NCI-H146 treated with DMSO at 0.1 percent for 48 hours (cell line): Measurements from ENCODE around the gene COPS8.

Experiments
- DNase-seq: peaks from one replicate; lab custom pipeline; 2025; ENCODE audit not compliant: unreplicated experiment; lab: John Stamatoyannopoulos, UW

COPS8 gene

GRCh38 chr2:237130562-237131421 is 45.1 kb downstream of the COPS8 start:
- no peak for DNase-seq

GRCh38 chr2:237131749-237132533 is 46.3 kb downstream of the COPS8 start:
- DNase-seq, result no peak

DNA sequence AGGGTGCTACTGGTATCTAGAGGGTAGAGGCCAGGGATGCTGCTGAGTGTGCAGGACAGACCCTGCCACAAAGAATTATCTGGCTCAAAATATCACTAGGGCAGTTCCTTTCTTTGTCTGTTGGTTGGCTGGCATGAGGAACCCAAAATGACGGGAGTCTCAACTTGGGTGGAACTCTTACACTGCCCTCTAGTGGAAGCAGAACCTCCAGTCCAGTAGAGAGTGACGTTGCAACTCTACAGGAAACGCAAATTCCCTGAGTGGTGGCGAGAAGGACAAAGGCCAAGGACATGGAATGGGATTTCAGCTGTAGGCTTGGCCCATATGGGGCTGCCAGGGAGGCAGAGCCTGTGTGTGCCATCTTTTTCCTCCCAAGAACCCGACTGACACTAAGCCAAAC is 47.1 kb downstream of the COPS8 start:
- no peak for DNase-seq

DNA sequence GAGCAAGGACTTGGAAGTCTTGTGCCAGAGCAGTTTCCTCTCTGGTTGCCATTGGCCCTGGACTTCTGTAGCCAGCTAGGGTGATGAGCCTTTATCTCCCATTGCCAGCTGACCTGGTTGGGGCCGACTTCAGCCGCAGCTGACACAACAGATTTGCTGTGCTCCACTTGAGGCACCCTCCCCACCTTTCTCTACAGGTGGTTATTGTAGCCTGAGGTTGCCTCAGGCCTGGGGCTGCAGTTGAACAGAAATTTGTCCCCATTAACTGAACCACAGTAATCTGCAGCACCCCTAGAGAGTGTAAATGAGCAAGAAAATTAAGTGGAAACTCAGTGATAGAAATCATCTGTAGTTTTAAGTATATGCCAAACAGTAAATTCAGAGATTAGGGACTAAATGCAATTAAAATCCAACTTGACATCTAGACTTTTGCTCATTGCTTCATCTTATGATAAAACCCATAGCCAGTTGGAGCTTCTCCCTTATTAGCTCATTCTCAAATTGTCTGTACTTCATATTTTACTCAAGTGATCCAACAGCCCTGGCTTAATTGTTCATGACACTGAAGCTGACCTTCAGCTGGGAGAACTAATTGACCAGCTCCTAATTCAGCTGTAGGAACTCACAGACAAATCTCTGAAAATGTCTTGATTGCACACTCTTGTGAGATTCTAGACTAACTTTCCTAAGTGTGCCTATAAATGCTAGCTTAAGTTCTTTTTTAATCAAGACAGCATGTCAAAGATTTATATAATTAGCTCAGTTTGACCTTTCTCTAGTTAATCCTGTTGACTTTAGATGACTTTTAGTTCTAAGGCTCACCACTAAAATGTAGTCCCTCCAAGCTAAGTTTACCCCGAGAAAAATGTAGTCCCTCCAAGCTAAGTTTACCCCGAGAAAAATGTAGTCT is 48.9 kb downstream of the COPS8 start:
- DNase-seq, result peak; percentile 91

GRCh38 chr2:237136824-237137223 is 51.1 kb downstream of the COPS8 start:
- no peak for DNase-seq

DNA sequence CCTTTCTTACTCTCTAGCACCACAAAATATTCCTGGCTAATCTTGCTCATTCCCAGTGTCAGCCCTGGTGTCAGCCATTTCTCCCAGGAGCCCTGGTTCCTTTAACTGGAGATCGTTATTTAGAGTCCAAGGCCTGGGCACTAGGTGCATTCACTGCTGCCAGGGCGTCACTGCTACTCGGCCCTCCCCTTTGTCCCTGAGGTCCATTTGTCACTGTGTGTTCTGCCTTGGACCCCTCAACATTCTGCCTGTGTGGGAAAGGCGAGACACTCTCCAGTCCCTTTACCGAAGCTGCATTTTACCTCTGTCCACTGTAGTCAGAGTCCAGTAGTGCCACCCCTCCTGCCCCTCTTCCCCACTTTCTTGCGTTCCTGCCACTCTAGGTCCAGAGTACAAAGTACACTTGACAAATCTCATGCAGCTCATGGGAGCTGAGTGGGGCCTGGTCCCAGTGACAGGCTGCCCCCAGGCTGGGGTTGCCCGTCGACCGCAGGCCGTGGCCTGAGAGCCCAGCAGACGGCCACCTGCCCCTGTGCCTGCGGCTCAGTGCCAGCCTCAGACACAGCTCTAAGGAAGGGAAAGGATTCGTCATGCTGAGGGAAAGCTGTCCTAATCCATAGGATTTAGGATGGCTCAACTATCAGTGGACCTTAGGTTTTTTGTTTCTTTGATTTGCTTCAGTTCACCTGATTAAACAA is 52.1 kb downstream of the COPS8 start:
- DNase-seq, result no peak

DNA sequence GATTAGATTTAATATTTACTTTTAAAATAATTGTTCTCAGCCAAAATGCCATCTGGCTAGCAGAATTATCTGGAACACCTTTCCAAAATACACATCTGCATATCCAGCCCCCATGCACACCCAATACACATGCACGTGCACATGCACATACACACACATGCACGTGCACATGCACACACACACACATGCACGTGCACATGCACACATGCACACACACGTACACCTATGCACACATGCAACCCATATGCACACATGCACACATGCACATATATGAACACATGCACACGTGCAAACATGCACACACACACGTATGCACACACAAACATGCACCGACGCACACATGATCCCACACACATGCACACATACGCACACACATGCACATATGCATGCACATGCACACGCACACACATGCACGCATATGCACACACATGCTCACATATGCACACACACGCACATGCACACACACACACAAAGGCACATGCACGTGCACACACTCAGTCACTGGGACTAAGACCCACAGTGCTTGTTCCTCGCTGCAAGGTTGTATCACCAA is 53.5 kb downstream of the COPS8 start:
- DNase-seq, result no peak

- DNase-seq, result no peak
Measured at GRCh38 chr2:237140689-237141285, 55.1 kb downstream of the COPS8 start.

DNA sequence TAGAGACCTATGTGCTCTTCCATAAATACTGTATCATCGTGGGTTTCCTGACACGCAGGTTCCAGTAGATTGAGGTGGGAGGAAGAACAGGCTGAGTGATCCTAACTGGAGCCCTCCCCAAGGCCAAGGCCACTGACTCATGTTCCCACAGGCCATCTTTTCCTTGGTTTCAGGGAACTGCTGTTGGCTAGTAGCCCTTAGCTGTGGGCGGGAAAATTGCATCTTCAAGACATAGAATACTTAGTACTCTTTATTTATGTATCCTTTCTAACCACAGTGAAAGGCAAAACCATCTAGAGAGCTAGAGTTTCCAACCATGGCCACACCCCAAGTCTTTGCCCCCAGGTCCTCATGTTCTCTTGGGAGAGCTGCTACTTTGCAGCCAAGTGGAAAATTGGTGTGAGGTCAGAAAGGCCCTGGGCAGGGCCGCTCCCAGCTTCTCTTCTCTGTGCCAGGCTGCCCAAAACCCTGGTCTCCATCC is 55.9 kb downstream of the COPS8 start:
- no peak for DNase-seq

DNA sequence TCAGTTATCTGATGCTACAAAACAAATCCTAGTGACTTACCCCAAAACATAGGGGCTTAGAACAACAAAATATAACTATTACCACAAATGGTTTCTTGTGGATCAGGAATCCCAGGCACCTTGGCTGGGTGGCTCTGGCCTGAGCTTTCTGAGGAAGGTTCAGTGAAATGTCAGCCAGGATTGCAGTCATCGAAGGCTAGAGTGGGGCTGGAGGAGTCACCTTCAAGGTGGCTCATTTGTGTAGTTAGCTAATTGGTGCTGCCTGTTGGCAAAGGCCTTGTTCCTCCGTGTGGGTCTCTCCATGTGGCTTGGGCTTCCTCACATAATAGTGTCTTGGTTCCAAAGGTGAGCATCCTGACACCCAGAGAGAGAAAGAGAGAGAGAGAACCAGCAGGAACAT is 57.4 kb downstream of the COPS8 start:
- DNase-seq, result no peak

DNA sequence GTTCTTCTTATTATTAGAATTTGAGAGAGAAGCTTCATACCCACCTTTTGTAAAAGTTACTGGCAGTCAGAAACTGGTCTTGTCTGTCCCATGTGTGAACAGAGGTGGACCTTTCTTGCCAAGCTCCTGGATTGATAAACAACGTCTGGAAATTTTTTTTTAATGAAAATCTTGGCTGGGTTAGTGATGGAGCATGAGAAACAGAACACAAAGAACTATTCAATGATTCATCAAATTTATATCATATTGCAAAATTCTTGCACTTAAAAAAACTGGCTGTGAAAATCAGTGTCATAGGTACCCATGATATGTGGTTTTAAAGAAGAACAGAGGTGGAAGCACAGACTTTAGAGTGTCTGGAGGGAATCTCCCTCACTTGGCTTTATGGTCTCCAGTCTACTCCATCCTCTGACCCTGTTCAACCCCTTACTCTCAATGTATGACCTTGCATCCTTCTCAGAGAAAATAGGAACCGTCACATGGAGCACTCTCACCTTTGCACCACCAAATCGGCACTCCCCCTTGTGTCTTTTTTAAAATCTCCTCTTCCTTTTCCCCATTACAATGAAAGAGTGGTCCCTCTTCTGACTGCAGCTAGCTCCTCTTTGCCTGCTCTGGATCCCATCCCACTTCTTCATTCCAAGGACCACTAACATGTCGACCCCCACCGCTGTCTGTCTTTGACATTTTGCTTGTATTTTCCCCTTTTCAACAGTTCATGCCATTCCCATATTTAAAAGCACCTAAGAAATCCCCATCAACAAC is 58.2 kb downstream of the COPS8 start:
- no peak for DNase-seq

GRCh38 chr2:237144516-237144915 is 58.8 kb downstream of the COPS8 start:
- no peak for DNase-seq

DNA sequence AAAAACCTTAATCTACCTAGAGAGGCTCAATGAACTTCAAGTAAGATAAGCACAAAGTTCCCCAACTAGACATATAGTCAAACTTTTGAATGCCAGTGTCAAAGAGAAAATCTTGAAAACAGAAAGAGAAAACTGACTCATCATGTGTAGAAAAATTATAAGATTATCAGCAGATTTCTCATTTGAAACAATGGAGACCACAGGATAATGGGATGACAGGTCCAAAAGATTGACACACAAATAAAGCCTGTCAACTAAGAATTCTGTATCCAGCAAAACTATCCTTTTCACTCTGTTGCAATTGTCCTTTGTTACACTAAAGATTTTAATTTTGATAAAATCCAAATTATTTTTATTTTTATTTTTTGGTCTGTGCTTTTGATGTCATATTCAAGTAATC is 61.6 kb downstream of the COPS8 start:
- no peak for DNase-seq

DNA sequence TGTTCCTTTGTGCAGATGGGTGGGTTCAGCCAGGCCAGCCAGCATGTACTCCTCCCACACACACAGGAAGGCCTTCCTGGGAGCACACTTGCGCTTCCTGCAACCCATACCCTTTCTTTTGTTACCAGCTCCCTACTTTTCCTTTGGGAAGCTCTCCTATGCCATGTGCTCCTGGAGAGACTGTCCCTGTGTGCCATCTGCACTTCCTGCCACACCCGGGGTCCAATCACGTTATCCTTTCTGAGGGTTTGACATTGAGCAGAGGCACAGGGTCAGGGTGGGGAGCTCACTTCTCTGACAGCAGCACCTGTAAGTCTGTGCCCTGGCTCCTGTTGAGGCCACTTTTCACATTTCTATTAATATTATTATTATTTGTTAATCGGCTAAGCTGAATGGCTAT is 62.9 kb downstream of the COPS8 start:
- no peak for DNase-seq

DNA sequence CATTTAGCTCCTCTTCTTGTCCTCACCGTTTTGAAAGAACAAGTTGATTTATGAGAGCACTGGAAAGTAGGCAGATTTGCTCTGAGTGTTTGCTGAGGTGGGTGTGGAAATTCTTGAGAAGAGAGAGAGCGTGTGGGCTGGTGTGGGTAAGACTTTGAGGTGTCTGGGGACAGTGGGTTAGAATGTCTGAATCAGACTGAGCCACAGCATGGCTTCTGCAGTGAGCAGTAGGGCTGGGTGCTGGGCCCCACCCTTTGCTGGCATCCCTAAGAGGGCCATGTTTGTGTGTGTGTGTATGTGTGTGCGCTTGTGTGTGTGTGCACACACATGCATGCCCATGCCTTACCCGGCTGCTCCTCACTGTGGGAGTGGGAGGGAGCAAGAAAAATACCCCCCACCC is 63.7 kb downstream of the COPS8 start:
- DNase-seq, result no peak
